SH-SY5Y (cell line): ENCODE results near the gene ZNF516.

Experiments
- GATA2 ChIP-seq: IDR thresholded peaks from 2 replicates; pipeline ENCODE4 v1.6.1; 2011; ENCODE audit warnings: mild to moderate bottlenecking, low read depth, low read length
- GATA3 ChIP-seq: IDR thresholded peaks from 2 replicates; pipeline ENCODE4 v1.6.1; 2011; ENCODE audit warnings: low read depth, mild to moderate bottlenecking, low read length, moderate library complexity

ZNF516 gene

GRCh38 chr18:76498064-76498463, 3.0 kb upstream of the ZNF516 start:
- TF ChIP-seq GATA3 (no peak), GATA2 (no peak)

GRCh38 chr18:76497021-76497420, 2.0 kb upstream of the ZNF516 start:
- TF ChIP-seq GATA3 (no peak), GATA2 (no peak)

GRCh38 chr18:76496194-76496890, 1.3 kb upstream of the ZNF516 start:
- TF ChIP-seq GATA3 (no peak), GATA2 (no peak)

GRCh38 chr18:76495435-76496193, 572 bp upstream of the ZNF516 start:
- TF ChIP-seq GATA3 (no peak), GATA2 (no peak)

- TF ChIP-seq GATA3, result no peak
- no peak for TF ChIP-seq GATA2
These were observed 624 bp downstream of the ZNF516 start for GRCh38 chr18:76494231-76495005.

GRCh38 chr18:76493213-76494161, 1.6 kb downstream of the ZNF516 start:
- TF ChIP-seq GATA2 (no peak), GATA3 (no peak)

DNA sequence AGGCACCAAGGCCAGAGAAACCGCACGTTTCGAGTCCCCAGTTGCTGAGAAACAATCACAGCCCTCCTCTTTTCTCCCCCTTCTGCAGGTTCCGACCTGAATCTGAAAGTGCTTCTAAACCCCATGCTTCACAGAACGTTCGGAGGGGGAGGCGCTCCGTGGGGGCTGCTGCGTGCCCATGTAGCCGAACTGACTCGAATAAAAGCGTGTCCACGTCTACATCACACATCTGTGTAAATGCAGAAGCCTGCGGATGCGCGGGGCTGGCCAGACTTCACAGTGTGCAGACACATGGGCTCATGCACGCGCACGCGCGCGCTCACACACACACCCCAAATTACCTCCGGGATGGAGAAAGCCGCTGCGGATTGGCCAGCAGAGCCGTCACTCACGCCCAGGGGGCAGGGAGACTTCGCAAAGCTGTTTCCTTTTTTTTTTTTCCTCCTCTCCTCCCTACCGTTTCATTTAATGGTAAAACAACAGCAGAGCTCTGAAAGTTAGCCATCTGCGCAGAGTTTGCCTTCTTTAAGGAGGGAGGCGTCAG, 2.3 kb downstream of the ZNF516 start:
- TF ChIP-seq GATA2 (no peak), GATA3 (no peak)

- TF ChIP-seq GATA3, result no peak
- no peak for TF ChIP-seq GATA2
These were observed 3.0 kb downstream of the ZNF516 start for GRCh38 chr18:76491776-76492668.

- TF ChIP-seq GATA2 (no peak), GATA3 (no peak)
These were observed 3.6 kb downstream of the ZNF516 start for GRCh38 chr18:76491473-76491775.

- TF ChIP-seq GATA3 (no peak), GATA2 (no peak)
These were observed 4.2 kb downstream of the ZNF516 start for GRCh38 chr18:76490670-76491472.

DNA sequence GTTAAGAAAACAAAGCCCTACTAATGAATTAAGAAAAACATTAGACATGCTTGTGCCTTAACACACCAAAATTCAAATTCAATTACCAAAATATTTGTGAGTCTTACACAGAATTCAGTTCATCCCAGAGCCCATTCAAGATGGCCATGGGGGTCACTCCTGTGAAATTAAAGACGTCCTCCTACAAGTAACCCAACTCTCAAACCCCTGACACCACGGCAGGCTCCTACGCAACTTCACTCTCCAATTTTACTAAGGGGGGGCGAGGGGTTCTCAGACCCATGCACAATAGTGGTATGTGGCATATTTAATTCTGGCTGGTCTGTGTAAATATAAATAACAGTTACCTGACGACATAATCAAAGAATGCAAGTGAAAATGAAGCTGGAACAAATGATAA, 5.0 kb downstream of the ZNF516 start:
- TF ChIP-seq GATA2 (no peak), GATA3 (no peak)

- TF ChIP-seq GATA2 (no peak), GATA3 (no peak)
These were observed 6.0 kb downstream of the ZNF516 start for GRCh38 chr18:76489081-76489480.

DNA sequence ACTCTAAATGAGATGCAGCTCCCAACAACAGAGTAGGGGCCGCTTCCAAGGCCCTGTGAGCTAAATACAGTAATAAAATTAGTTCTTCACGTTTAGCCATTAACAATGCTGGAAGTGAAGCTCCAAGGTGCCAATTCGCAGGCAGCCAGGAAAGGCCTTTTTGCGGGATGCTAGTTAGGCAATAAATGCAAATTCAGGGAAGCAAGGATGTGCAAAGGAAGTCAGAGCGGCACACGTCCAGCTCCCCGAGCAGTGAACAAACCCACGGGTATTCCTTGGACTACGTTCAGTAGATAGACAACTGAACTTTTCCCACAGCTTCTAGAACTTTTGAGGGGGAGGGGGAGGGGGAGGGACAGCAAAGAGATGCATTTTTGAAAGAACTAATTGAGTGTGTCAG, 6.9 kb downstream of the ZNF516 start:
- TF ChIP-seq GATA2, result no peak
- no peak for TF ChIP-seq GATA3
